Measurements from ENCODE around the gene DHX57.
"Not testable (repeated sequence)": the region's sequence is repeated elsewhere in the genome, so short reads cannot be mapped to it uniquely, and the experiment has no call there.

The DHX57 gene

DNA sequence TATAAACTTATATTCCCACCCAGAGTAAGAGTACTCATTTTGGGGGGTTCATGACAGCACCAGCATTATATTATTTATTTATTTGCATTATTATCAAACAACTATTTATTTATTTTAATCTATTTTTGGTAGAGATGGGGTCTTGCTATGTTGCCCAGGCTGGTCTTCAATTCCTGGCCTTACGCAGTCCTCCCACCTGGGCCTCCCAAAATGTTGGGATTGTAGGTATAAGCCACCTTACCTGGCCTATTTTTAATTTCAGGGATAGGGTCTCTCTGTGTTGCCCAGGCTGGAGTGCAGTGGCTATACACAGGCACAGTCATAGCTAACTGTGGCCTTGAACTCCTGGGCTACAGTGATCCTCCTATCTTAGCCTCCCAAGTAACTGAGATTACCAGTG is 67.1 kb downstream of the DHX57 start:
- DNase-seq (ENCODE audit: insufficient read length, low spot score) (no peak), FAIRE-seq (no peak)
- TF ChIP-seq TAF1 (IDR thresholded peaks at IDR 0.05; ENCODE audit: low read depth, low read length) = no peak
- TF ChIP-seq POLR2A (IDR thresholded peaks at IDR 0.05; ENCODE audit: low read depth, low read length) = no peak
- TF ChIP-seq SPI1 (IDR thresholded peaks at IDR 0.05; ENCODE audit: low read depth, low read length) = no peak
- TF ChIP-seq POU2F2 (IDR thresholded peaks at IDR 0.05; ENCODE audit: low read depth, low read length) = no peak
- TF ChIP-seq PAX5 (IDR thresholded peaks at IDR 0.05; ENCODE audit: insufficient read depth, low read length, severe bottlenecking) = no peak
- no peak for TF ChIP-seq POLR2AphosphoS5 (IDR thresholded peaks at IDR 0.05; ENCODE audit: low read depth, low read length)

DNA sequence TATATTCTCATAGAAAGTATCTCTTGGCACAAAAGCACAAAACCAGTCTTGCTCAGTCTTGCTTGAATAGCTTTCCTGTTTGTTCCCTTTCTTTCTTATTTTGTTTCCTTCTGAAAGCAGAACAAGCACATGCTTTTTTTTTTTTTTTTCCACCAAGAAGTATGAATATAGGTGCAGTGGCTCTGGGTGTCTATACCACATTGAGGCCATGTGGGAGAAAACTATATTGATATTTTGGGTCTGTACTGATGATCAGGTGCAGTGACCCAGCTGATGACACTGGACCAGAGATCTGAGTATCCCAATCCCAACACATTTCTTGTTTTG is 69.0 kb downstream of the DHX57 start:
- TF ChIP-seq TAF1 (IDR thresholded peaks at IDR 0.05; ENCODE audit: low read depth, low read length) (no peak), POU2F2 (IDR thresholded peaks at IDR 0.05; ENCODE audit: low read depth, low read length) (no peak), POLR2AphosphoS5 (IDR thresholded peaks at IDR 0.05; ENCODE audit: low read depth, low read length) (no peak), SPI1 (IDR thresholded peaks at IDR 0.05; ENCODE audit: low read depth, low read length) (no peak), POLR2A (IDR thresholded peaks at IDR 0.05; ENCODE audit: low read depth, low read length) (no peak), PAX5 (IDR thresholded peaks at IDR 0.05; ENCODE audit: insufficient read depth, low read length, severe bottlenecking) (no peak)
- FAIRE-seq = no peak
- no peak for DNase-seq (ENCODE audit: insufficient read length, low spot score)

GRCh38 chr2:38806015-38806732 is 69.6 kb downstream of the DHX57 start:
- peak; percentile 35 for FAIRE-seq
- TF ChIP-seq SPI1 (IDR thresholded peaks at IDR 0.05; ENCODE audit: low read depth, low read length) = peak; percentile 67
- no peak for TF ChIP-seq POLR2A (IDR thresholded peaks at IDR 0.05; ENCODE audit: low read depth, low read length)
- no peak for DNase-seq (ENCODE audit: insufficient read length, low spot score)

DNA sequence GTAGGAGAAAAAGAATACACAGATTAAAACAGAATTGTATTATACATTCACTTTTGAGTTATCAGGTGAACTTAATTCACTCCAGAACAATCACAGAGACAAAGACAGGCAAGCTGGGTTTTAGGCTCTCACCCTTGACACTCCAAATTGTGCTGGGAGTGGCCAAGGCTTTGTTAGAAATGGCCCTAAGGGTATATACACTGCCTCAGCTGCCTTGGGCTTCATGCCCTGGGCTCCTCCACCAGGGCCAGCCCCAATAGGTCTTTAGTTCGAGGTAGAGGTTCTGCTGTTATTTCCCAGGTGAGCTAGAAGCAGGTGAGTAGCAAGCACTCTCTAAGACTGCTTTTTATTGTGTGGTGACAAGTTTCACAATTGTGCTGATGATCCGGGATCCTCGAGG is 77.8 kb downstream of the DHX57 start:
- DNase-seq (ENCODE audit: insufficient read length, low spot score) (no peak), FAIRE-seq (no peak)
- TF ChIP-seq SPI1 (IDR thresholded peaks at IDR 0.05; ENCODE audit: low read depth, low read length) (no peak), POU2F2 (IDR thresholded peaks at IDR 0.05; ENCODE audit: low read depth, low read length) (no peak), PAX5 (IDR thresholded peaks at IDR 0.05; ENCODE audit: insufficient read depth, low read length, severe bottlenecking) (no peak), POLR2A (IDR thresholded peaks at IDR 0.05; ENCODE audit: low read depth, low read length) (no peak)

DNA sequence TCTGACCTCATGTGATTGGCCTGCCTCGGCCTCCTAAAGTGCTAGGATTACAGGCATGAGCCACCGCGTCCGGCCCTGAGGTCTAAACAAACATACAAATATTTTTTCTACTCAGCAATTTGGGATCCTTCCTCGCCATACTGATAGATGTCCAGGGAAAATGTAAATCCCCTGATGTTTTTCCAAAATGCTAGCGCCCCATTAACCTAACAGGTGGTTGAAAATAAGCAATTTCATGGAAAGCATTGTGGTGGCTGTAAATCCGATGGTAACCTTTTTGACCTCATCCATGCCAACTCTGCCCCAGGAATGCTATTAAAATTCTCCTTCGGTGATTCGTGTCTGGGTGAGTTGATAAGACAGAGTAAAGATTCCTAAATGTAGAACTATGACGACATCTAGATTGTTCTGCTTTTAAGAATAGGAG is 78.5 kb downstream of the DHX57 start:
- no peak for DNase-seq (ENCODE audit: insufficient read length, low spot score)
- TF ChIP-seq POU2F2 (IDR thresholded peaks at IDR 0.05; ENCODE audit: low read depth, low read length) (no peak), POLR2A (IDR thresholded peaks at IDR 0.05; ENCODE audit: low read depth, low read length) (no peak), SPI1 (IDR thresholded peaks at IDR 0.05; ENCODE audit: low read depth, low read length) (no peak), PAX5 (IDR thresholded peaks at IDR 0.05; ENCODE audit: insufficient read depth, low read length, severe bottlenecking) (no peak), POLR2AphosphoS5 (IDR thresholded peaks at IDR 0.05; ENCODE audit: low read depth, low read length) (no peak), TAF1 (IDR thresholded peaks at IDR 0.05; ENCODE audit: low read depth, low read length) (no peak)
- no peak for FAIRE-seq

GRCh38 chr2:38795016-38795415 is 80.7 kb downstream of the DHX57 start:
- DNase-seq (ENCODE audit: insufficient read length, low spot score); FAIRE-seq: not testable (repeated sequence)

DNA sequence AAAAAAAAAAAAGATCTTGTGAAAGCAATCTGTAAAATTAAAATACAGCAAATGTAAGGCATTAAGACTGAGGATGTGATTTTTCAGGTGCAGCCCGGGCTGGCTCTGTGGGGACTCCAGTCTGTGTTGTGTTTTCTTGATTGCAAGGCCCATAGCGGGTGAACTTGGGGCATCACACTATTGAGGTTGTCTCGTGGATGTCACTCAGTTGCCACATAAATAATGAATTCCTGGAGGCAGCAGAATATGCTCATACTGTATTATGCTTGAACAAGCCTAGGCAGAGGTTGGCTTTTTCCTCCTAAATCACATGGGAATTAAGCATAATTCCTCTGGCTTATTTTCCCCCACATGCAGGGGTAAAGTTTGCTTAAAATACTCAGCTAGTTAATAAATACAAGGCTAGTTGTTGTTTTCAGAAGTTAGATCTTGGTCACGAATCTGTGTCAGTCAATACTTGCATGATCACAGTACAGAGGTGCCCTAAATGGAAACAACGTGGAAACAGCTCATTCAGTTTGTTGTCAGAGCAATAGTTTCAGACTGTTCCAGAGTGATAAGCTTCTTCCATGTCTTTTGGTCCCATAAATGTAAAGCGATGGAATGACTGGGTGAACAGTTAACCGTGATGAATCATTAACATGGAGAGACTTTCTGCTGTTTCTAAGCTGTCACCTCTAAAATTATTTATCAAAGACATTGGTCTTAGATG is 81.3 kb downstream of the DHX57 start:
- DNase-seq (ENCODE audit: insufficient read length, low spot score) (no peak), FAIRE-seq (no peak)
- no peak for TF ChIP-seq TAF1 (IDR thresholded peaks at IDR 0.05; ENCODE audit: low read depth, low read length)
- TF ChIP-seq POU2F2 (IDR thresholded peaks at IDR 0.05; ENCODE audit: low read depth, low read length) = no peak

- DNase-seq (ENCODE audit: insufficient read length, low spot score) = no peak
- no peak for FAIRE-seq
- TF ChIP-seq POU2F2 (IDR thresholded peaks at IDR 0.05; ENCODE audit: low read depth, low read length) = no peak
- no peak for TF ChIP-seq PAX5 (IDR thresholded peaks at IDR 0.05; ENCODE audit: insufficient read depth, low read length, severe bottlenecking)
- TF ChIP-seq SPI1 (IDR thresholded peaks at IDR 0.05; ENCODE audit: low read depth, low read length) = no peak
- no peak for TF ChIP-seq TAF1 (IDR thresholded peaks at IDR 0.05; ENCODE audit: low read depth, low read length)
- TF ChIP-seq POLR2A (IDR thresholded peaks at IDR 0.05; ENCODE audit: low read depth, low read length) = no peak
- no peak for TF ChIP-seq POLR2AphosphoS5 (IDR thresholded peaks at IDR 0.05; ENCODE audit: low read depth, low read length)
Observed at GRCh38 chr2:38793511-38793910, 82.2 kb downstream of the DHX57 start.

DNA sequence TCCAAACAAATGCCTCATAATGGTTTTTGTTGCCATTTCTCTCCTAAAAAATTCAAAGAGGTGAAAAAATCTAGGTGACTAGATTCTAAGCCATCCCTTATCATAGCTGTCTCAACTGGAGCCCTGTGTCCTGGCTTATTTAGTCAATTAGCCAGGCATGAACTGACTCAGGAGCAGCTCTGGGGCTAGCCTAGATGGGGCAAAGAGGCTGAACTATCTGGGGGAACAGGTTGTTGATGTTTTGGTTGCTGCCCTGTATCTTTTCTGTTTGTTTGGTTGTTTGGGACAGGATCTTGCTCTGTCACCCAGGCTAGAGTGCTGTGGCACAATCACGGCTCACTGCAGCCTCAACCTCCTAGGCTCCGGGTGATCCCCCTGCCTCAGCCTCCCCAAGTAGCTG is 83.0 kb downstream of the DHX57 start:
- FAIRE-seq (no peak), DNase-seq (ENCODE audit: insufficient read length, low spot score) (no peak)
- no peak for TF ChIP-seq POLR2AphosphoS5 (IDR thresholded peaks at IDR 0.05; ENCODE audit: low read depth, low read length)
- no peak for TF ChIP-seq POU2F2 (IDR thresholded peaks at IDR 0.05; ENCODE audit: low read depth, low read length)
- no peak for TF ChIP-seq POLR2A (IDR thresholded peaks at IDR 0.05; ENCODE audit: low read depth, low read length)
- no peak for TF ChIP-seq TAF1 (IDR thresholded peaks at IDR 0.05; ENCODE audit: low read depth, low read length)
- TF ChIP-seq PAX5 (IDR thresholded peaks at IDR 0.05; ENCODE audit: insufficient read depth, low read length, severe bottlenecking) = no peak
- no peak for TF ChIP-seq SPI1 (IDR thresholded peaks at IDR 0.05; ENCODE audit: low read depth, low read length)

DNA sequence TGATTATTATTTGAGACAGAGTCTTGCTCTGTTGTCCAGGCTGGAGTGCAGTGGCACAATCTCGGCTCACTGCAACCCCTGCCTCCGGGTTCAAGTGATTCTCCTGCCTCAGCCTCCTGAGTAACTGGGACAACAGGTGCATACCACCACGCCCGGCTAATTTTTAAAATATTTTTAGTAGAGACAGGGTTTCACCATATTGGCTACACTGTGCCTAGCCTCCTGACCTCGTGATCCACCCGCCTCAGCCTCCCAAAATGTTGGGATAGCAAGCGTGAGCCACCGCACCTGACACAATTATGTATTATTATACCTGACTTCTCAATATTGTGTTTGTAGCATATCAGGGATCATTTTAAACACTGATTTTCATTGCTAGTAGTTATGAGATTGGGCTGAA is 83.4 kb downstream of the DHX57 start:
- DNase-seq (ENCODE audit: insufficient read length, low spot score); FAIRE-seq: not testable (repeated sequence)

DNA sequence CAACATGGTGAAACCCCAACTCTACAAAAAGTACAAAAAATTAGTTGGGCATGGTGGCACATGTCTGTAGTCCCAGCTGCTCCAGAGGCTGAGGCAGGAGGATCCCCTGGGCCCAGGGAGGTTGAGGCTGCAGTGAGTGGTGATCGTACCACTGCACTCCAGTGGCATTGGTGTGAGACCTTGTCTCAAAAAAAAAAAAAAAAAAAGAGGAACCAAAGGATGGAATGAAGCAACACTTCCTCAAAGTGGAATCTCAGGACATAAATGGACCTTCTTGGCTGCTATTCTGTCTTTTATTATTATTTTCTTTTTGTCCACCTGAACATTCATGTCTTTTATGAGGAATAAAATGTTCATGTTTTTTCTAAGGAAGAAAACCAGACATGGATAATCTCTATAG is 84.0 kb downstream of the DHX57 start:
- no peak for FAIRE-seq
- TF ChIP-seq SPI1 (IDR thresholded peaks at IDR 0.05; ENCODE audit: low read depth, low read length) = peak; percentile 47; the same call in 1 of the 2 replicates
- TF ChIP-seq PAX5 (IDR thresholded peaks at IDR 0.05; ENCODE audit: insufficient read depth, low read length, severe bottlenecking) = no peak
- no peak for TF ChIP-seq TAF1 (IDR thresholded peaks at IDR 0.05; ENCODE audit: low read depth, low read length)
- no peak for TF ChIP-seq POLR2A (IDR thresholded peaks at IDR 0.05; ENCODE audit: low read depth, low read length)
- no peak for TF ChIP-seq POU2F2 (IDR thresholded peaks at IDR 0.05; ENCODE audit: low read depth, low read length)
- no peak for DNase-seq (ENCODE audit: insufficient read length, low spot score)
